ENCODE results near the gene ATP6V0A4.
"Not testable (repeated sequence)": the region's sequence is repeated elsewhere in the genome, so short reads cannot be mapped to it uniquely, and the experiment has no call there.

ATP6V0A4 gene

GRCh38 chr7:138750473-138750872 is 47.5 kb downstream of the ATP6V0A4 start:
- no peak for DNase-seq (ENCODE audit: low spot score)

GRCh38 chr7:138749960-138750359 is 48.0 kb downstream of the ATP6V0A4 start:
- no peak for DNase-seq (ENCODE audit: low spot score)

DNA sequence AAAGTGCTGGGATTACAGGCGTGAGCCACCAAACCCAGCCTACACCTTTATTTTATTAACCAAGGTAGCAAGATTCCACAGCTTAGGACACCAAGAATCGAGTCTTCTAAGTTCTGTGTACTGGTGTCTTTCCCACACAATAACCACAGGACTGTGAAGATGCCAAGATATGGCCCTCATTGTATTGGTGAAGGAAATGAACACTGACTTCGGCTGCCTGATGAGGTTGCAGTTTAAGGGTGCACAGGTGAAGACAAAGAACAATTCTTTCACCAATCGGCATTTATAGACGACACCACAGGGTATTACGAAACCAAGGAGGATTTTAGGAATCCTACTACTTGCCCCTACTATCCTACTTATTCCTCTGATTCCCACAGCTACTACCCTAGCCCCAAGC is 49.3 kb downstream of the ATP6V0A4 start:
- DNase-seq (ENCODE audit: low spot score): no peak

GRCh38 chr7:138746073-138746472 is 51.9 kb downstream of the ATP6V0A4 start:
- no peak for DNase-seq (ENCODE audit: low spot score)

DNA sequence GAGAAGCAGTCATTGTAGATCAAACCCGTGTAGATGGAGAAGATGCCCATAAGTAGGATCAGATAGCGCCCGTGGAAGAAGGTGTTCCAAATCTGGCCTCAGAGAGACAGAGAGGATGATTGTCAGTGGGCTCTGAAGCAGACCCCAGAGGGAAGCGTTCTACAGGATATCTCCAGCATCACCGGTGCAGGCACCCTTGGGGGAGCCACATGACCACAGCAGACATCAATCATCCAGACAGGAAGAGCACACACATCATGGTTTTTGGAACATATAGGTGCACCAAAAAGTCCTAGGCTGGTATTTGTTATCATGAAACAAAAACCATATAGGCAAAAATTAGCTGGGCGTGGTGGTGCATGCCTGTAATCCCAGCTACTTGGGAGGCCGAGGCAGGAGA is 52.8 kb downstream of the ATP6V0A4 start:
- no peak for DNase-seq (ENCODE audit: low spot score)

DNA sequence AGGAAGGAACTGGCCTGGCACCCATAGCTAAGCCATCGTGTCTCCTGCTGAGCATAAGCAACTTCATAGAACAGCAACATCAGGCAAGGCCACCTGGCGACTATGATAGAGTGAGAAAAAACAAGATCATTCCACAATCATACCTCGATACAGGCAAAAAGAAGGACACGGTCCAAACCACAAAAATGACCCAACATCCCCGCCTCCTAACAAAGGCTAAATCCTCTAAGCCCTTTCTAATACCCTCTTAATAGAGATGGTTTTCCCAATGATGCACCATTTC is 56.6 kb downstream of the ATP6V0A4 start:
- DNase-seq (ENCODE audit: low spot score): no peak

- DNase-seq (ENCODE audit: low spot score): no peak
Observed at GRCh38 chr7:138739859-138740258, 58.1 kb downstream of the ATP6V0A4 start.

- DNase-seq (ENCODE audit: low spot score): peak; percentile 90
Observed at GRCh38 chr7:138738551-138739335, 59.3 kb downstream of the ATP6V0A4 start.

DNA sequence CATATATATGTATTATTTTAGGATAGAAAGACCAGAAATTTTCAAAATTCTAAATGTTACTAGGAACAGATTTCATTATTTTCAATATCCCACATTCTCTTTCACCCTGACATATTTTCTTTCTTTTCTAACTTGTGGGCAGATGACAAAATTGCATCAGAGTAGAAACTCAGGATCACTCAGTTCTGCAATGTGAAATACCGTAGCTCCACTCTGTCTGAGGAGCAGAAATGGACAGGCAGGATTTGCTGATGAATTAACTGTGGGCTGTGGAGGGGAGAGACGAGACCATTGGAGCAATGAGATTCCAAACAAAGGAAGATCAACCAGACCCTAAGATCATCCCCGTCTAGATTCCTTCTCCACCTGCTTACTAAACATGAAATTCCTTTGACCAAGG is 59.9 kb downstream of the ATP6V0A4 start:
- no peak for DNase-seq (ENCODE audit: low spot score)

DNA sequence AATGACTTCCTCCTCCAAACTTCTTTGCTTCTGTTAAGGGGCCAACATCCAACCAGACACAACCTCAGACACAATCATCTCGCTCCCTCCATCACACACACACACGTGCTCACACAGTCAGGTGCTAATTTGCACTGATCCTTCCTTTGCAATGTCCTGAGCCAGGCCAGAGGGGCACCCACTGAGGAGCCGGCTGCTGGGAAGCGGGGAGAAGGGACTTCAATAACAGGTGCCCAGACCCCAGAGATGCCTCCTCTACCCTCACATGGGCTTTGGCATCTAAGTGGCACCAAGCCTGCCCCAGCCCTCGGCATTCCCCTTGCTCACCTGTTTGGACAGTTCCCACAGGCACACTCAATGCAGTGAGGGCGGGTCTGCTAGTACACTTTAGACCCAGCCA is 62.6 kb downstream of the ATP6V0A4 start:
- no peak for DNase-seq (ENCODE audit: low spot score)

GRCh38 chr7:138731733-138732132 is 66.3 kb downstream of the ATP6V0A4 start:
- not testable (repeated sequence) for DNase-seq (ENCODE audit: low spot score)

DNA sequence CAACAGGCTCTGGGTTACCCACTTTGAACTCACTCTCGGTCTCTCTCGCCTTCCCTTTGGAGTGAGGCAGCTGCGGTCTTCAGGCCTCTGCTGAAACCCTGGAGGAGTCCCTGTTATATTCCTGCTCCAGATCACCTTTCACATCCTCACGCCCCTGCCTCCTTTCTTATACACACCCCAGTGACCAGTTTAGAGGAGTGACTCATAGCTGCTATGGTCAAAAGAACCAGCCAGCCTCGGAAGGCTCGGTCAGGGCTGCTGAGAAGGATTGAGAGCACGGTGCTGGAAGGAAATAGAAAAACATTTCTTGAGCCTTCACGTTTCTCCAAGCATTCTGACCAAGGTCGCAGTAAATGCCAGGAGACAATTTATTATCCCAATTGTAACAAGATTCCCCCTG is 68.6 kb downstream of the ATP6V0A4 start:
- no peak for DNase-seq (ENCODE audit: low spot score)

GRCh38 chr7:138727336-138728099 is 70.5 kb downstream of the ATP6V0A4 start:
- DNase-seq (ENCODE audit: low spot score): no peak

GRCh38 chr7:138726288-138726687 is 71.7 kb downstream of the ATP6V0A4 start:
- DNase-seq (ENCODE audit: low spot score): no peak

DNA sequence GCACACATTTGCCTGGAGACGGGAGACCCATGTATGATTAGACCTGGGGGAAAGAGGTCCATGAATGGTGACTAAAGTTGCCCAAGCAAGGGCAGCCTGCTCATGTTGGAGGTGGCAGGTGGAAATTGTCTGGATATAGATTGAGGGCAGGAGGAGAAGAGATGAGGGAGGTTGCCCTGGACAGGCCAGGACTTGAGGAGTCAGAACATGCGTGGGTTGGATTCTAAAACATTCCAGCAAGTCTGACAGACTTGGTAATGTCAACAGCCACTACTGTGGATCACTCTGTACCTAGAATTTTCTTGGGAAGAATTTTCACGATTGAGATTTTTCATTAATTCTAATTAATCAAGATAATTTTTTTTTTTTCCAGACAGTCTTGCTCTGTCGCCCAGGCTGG is 77.7 kb downstream of the ATP6V0A4 start:
- DNase-seq (ENCODE audit: low spot score): no peak

GRCh38 chr7:138716889-138717288 is 81.1 kb downstream of the ATP6V0A4 start:
- DNase-seq (ENCODE audit: low spot score): no peak

DNA sequence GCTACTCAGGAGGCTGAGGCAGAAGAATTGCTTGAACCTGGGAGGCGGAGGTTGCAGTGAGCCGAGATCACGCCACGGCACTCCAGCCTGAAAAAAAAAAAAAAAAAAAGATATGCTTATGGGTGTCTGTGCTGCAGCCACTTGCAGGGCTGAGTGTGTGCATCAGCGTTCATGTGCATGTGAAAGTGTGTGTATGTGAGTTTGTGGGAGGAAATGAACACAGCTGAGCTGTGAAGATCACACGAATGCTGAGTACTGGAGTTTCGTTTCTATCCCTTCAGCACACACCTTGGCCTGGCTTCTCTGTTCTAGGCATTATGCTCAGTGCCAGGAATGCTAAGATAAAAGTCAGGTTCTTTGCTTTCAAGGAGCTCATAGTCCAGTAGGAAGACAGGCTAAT is 84.8 kb downstream of the ATP6V0A4 start:
- no peak for DNase-seq (ENCODE audit: low spot score)

- DNase-seq (ENCODE audit: low spot score): no peak
Observed at GRCh38 chr7:138712652-138713051, 85.3 kb downstream of the ATP6V0A4 start.

- DNase-seq (ENCODE audit: low spot score): no peak
Observed at GRCh38 chr7:138710536-138711385, 87.2 kb downstream of the ATP6V0A4 start.

DNA sequence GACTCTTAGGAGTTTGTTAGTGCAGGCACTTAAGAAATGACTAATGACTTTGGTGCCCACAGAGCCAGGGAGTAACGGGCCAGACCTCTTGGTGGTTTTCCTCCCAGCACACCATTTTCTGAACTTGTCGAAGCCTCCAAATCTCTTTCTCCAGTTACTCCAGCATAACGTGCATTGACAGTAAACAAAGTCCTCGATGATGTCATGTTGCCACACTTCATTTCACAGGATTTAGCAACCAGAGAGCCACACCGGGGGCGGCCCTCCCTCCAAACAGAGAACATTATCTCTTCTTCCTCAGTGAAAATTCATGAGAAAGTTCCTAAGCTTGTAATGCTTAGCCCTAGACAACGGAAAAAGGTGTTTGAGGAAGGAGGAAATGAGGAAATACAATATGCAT is 92.8 kb downstream of the ATP6V0A4 start:
- no peak for DNase-seq (ENCODE audit: low spot score)

- no peak for DNase-seq (ENCODE audit: low spot score)
Observed at GRCh38 chr7:138701537-138701923, 96.5 kb downstream of the ATP6V0A4 start.

DNA sequence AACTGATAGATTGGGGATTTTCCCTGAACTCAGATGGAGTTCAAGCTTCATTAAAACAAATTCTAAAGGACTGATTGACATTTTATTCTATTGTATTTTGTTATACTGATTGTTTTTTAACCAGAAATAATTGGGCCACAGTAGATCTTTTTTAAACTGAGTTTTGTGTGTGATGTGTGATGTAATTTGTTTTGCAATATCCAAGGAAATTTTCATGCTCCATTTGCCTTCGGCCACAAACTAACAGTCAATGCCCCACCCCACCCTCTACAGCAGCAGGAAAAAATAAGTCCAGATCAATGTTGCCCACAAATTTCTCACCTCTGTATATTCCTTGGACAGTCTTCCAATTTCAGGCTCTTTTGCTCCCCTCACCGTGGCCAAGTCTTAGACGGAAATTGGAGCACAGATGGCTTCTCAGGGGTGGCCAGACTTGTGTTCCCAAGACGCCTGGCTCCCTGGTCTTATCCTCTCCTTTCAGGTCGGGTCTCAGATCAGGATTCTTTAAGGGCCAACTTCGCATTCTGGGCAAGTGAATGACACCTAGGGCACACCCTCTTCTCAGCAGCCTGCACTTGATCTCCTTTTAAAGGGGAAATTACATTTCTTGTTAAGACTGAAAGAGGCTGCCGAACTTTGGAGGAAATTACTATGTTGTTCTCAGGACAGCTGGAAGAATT is 97.0 kb downstream of the ATP6V0A4 start, which contains the start of gene SVOPL:
Gene SVOPL (minus strand): TSS at position 506 of the 680 bp plus-strand sequence. CDS start 22,317 bp downstream, outside the sequence.
- DNase-seq (ENCODE audit: low spot score): no peak
